HEK293 (cell line): Measurements from ENCODE around the gene UBASH3B.

Experiments
- CTCF ChIA-PET: fragments of 350-600 bp; formaldehyde crosslinking; extraction: SDS; loops from one replicate; lab custom pipeline; 2021; ENCODE audit warnings: antibody characterized with exemption; lab: Yijun Ruan, JAX
- POLR2A ChIA-PET: fragments of 300-600 bp; formaldehyde crosslinking; extraction: SDS; loops from one replicate; lab custom pipeline; 2020; ENCODE audit warnings: antibody characterized with exemption, inconsistent platforms; lab: Yijun Ruan, JAX
- H3K27ac ChIP-seq: fragments of 200-500 bp; sonication (Bioruptor generic); 2 replicates; pipeline ENCODE4 v1.5.1; 2014; ENCODE audit warnings: low read depth, low read length, control low read depth, inconsistent platforms; ENCODE audit errors: extremely low read depth
- H3K36me3 ChIP-seq, 2 experiments: fragments of 200-500 bp in 1 of 2; sonication (Bioruptor generic) in 1 of 2; 1 replicate in 1 of 2; 2 replicates in 1 of 2; pipeline ENCODE4 v1.5.1; 2014 to 2017; ENCODE audit warnings: inconsistent platforms in 2 of 2, low read length in 2 of 2; ENCODE audit not compliant: control insufficient read depth in 2 of 2, insufficient read depth in 1 of 2
- H3K4me1 ChIP-seq: fragments of 200-500 bp; sonication (Bioruptor generic); 2 replicates; pipeline ENCODE4 v1.5.1; 2014; ENCODE audit warnings: mild to moderate bottlenecking, low read length, inconsistent platforms; ENCODE audit not compliant: control insufficient read depth, insufficient read depth
- H3K4me3 ChIP-seq: 2 replicates; pipeline ENCODE4 v1.5.1; 2011; ENCODE audit warnings: low read depth, mild to moderate bottlenecking, control low read depth, low read length, moderate library complexity
- H3K9me3 ChIP-seq: fragments of 200-500 bp; sonication (Bioruptor generic); 2 replicates; pipeline ENCODE4 v1.5.1; 2014; ENCODE audit warnings: low read depth, low read length, inconsistent platforms; ENCODE audit not compliant: control insufficient read depth, insufficient read depth
- BCL11B ChIP-seq: fragments of 450-650 bp; formaldehyde crosslinking; IDR thresholded peaks from 2 replicates; pipeline ENCODE4 v1.5.1; 2016; ENCODE audit warnings: low read depth, missing biosample characterization, missing genetic modification characterization
- EGR2 ChIP-seq: fragments of 450-650 bp; formaldehyde crosslinking; IDR thresholded peaks from 2 replicates; pipeline ENCODE4 v1.5.1; 2016; ENCODE audit warnings: low read depth, missing biosample characterization, missing genetic modification characterization
- GLI2 ChIP-seq: fragments of 450-650 bp; formaldehyde crosslinking; IDR thresholded peaks from 2 replicates; pipeline ENCODE4; 2017; ENCODE audit warnings: missing biosample characterization, missing genetic modification characterization, low read depth, borderline replicate concordance
- GLI4 ChIP-seq: fragments of 450-650 bp; formaldehyde crosslinking; IDR thresholded peaks from 2 replicates; pipeline ENCODE4 v1.5.1; 2016; ENCODE audit warnings: missing biosample characterization, missing genetic modification characterization
- HOXC10 ChIP-seq: sonication (generic); formaldehyde crosslinking; IDR thresholded peaks from 2 replicates; pipeline ENCODE4 v1.8.1; 2023; ENCODE audit warnings: mild to moderate bottlenecking, missing genetic modification reagents
- KLF7 ChIP-seq: fragments of 450-650 bp; formaldehyde crosslinking; IDR thresholded peaks from 2 replicates; pipeline ENCODE4 v1.5.1; 2016; ENCODE audit warnings: missing biosample characterization, missing genetic modification characterization, borderline replicate concordance
- REST ChIP-seq: fragments of 450-650 bp; formaldehyde crosslinking; IDR thresholded peaks from 2 replicates; pipeline ENCODE4 v1.5.1; 2016; ENCODE audit warnings: missing biosample characterization, missing genetic modification characterization
- TSHZ1 ChIP-seq: fragments of 450-650 bp; formaldehyde crosslinking; IDR thresholded peaks from 2 replicates; pipeline ENCODE4 v1.5.1; 2016; ENCODE audit warnings: missing biosample characterization, missing genetic modification characterization, borderline replicate concordance
- YY2 ChIP-seq: fragments of 450-650 bp; formaldehyde crosslinking; IDR thresholded peaks from 2 replicates; pipeline ENCODE4 v1.5.1; 2016; ENCODE audit warnings: missing biosample characterization, missing genetic modification characterization
- ZBTB17 ChIP-seq: fragments of 450-650 bp; formaldehyde crosslinking; IDR thresholded peaks from 2 replicates; pipeline ENCODE4 v1.5.1; 2016; ENCODE audit warnings: missing biosample characterization, missing genetic modification characterization
- ZBTB48 ChIP-seq: fragments of 450-650 bp; formaldehyde crosslinking; IDR thresholded peaks from 2 replicates; pipeline ENCODE4 v1.5.1; 2016; ENCODE audit warnings: missing biosample characterization, missing genetic modification characterization
- ZNF112 ChIP-seq: fragments of 450-650 bp; formaldehyde crosslinking; IDR thresholded peaks from 2 replicates; pipeline ENCODE4 v1.5.0; 2017; ENCODE audit warnings: missing biosample characterization, missing genetic modification characterization
- ZNF132 ChIP-seq: fragments of 450-650 bp; formaldehyde crosslinking; IDR thresholded peaks from 2 replicates; pipeline ENCODE4 v1.5.1; 2017; ENCODE audit warnings: missing biosample characterization, missing genetic modification characterization, borderline replicate concordance
- ZNF155 ChIP-seq: fragments of 450-650 bp; formaldehyde crosslinking; IDR thresholded peaks from 2 replicates; pipeline ENCODE4 v1.5.1; 2016; ENCODE audit warnings: missing biosample characterization, missing genetic modification characterization
- ZNF175 ChIP-seq: fragments of 450-650 bp; formaldehyde crosslinking; IDR thresholded peaks from 2 replicates; pipeline ENCODE4 v1.5.1; 2016; ENCODE audit warnings: missing biosample characterization, missing genetic modification characterization
- ZNF2 ChIP-seq: fragments of 450-650 bp; formaldehyde crosslinking; IDR thresholded peaks from 2 replicates; pipeline ENCODE4 v1.5.1; 2016; ENCODE audit warnings: missing biosample characterization, missing genetic modification characterization
- ZNF292 ChIP-seq: fragments of 450-650 bp; formaldehyde crosslinking; IDR thresholded peaks from 2 replicates; pipeline ENCODE4 v1.5.1; 2016; ENCODE audit warnings: low read depth, missing biosample characterization, missing genetic modification characterization, borderline replicate concordance
- ZNF366 ChIP-seq: fragments of 450-650 bp; formaldehyde crosslinking; conservative IDR thresholded peaks from 2 replicates; pipeline ENCODE4 v1.5.1; 2016; ENCODE audit warnings: missing biosample characterization, missing genetic modification characterization
- ZNF521 ChIP-seq: fragments of 450-650 bp; formaldehyde crosslinking; IDR thresholded peaks from 2 replicates; pipeline ENCODE4 v1.5.1; 2017; ENCODE audit warnings: missing biosample characterization, mild to moderate bottlenecking, missing genetic modification characterization
- ZNF555 ChIP-seq: fragments of 450-650 bp; formaldehyde crosslinking; conservative IDR thresholded peaks from 2 replicates; pipeline ENCODE4 v1.5.1; 2017; ENCODE audit warnings: missing biosample characterization, mild to moderate bottlenecking, missing genetic modification characterization, inconsistent platforms
- ZNF571 ChIP-seq: fragments of 450-650 bp; formaldehyde crosslinking; IDR thresholded peaks from 2 replicates; pipeline ENCODE4 v1.5.0; 2017; ENCODE audit warnings: missing biosample characterization, missing genetic modification characterization
- ZNF600 ChIP-seq: fragments of 450-650 bp; formaldehyde crosslinking; IDR thresholded peaks from 2 replicates; pipeline ENCODE4 v1.5.1; 2016; ENCODE audit warnings: missing biosample characterization, missing genetic modification characterization
- ZNF664 ChIP-seq: fragments of 450-650 bp; formaldehyde crosslinking; IDR thresholded peaks from 2 replicates; pipeline ENCODE4 v1.5.1; 2016; ENCODE audit warnings: missing biosample characterization, missing genetic modification characterization
- ZNF704 ChIP-seq: fragments of 450-650 bp; formaldehyde crosslinking; IDR thresholded peaks from 2 replicates; pipeline ENCODE4 v1.5.1; 2016; ENCODE audit warnings: missing biosample characterization, missing genetic modification characterization
- ZNF768 ChIP-seq: fragments of 450-650 bp; formaldehyde crosslinking; IDR thresholded peaks from 2 replicates; pipeline ENCODE4 v1.5.1; 2018; ENCODE audit warnings: missing biosample characterization, mild to moderate bottlenecking, missing genetic modification characterization
- ZSCAN23 ChIP-seq: fragments of 450-650 bp; formaldehyde crosslinking; IDR thresholded peaks from 2 replicates; pipeline ENCODE4 v1.5.1; 2016; ENCODE audit warnings: missing biosample characterization, missing genetic modification characterization
- ZXDB ChIP-seq: fragments of 450-650 bp; formaldehyde crosslinking; IDR thresholded peaks from 2 replicates; pipeline ENCODE4 v1.5.1; 2016; ENCODE audit warnings: missing biosample characterization, missing genetic modification characterization

Gene UBASH3B

GRCh38 chr11:122836916-122837315 lies 181.4 kb downstream of the UBASH3B start:
- CTCF ChIA-PET = interaction anchor here (1.7 kb wide), 1 partner anchor 16 kb away, joined by 7 read pairs; no protein-coding TSS in a partner anchor
- Histone ChIP-seq H3K36me3 (no peaks in the 10 kb centered on the region), H3K9me3 (no peaks in the 10 kb centered on the region), H3K27ac (no peak overlapping the region)
- no peak for TF ChIP-seq ZNF2 (tag by site-specific recombination)
- no peak for TF ChIP-seq BCL11B
- TF ChIP-seq REST (tag by site-specific recombination) = no peak
- no peak for TF ChIP-seq ZBTB48 (tag by site-specific recombination)
- TF ChIP-seq GLI4 = no peak
- TF ChIP-seq ZNF292 (tag by site-specific recombination) = no peak
- TF ChIP-seq TSHZ1 (tag by site-specific recombination) = no peak
- TF ChIP-seq ZNF521 = no peak
- no peak for TF ChIP-seq ZNF132
- TF ChIP-seq, all 188 proteins: peak for 0
- POLR2A ChIA-PET = no interaction called here
- Histone ChIP-seq H3K4me1 (no peaks in the 10 kb centered on the region), H3K4me3 (no peak overlapping the region)

- CTCF ChIA-PET = interaction anchor here (1.1 kb wide), 1 partner anchor 41 kb away, joined by 4 read pairs; no protein-coding TSS in a partner anchor
- H3K4me3 ChIP-seq = no peak overlapping the region
- no peak overlapping the region for H3K27ac ChIP-seq
- H3K9me3 ChIP-seq = no peaks in the 10 kb centered on the region
- POLR2A ChIA-PET = no interaction called here
- no peaks in the 10 kb centered on the region for H3K4me1 ChIP-seq
- no peaks in the 10 kb centered on the region for H3K36me3 ChIP-seq
- TF ChIP-seq GLI2 (no peak), ZNF175 (tag by site-specific recombination) (no peak), ZNF555 (tag by site-specific recombination) (no peak), ZNF366 (tag by site-specific recombination) (peak; percentile 90), YY2 (tag by site-specific recombination) (no peak), ZNF112 (tag by site-specific recombination) (no peak), ZXDB (tag by site-specific recombination) (no peak), ZSCAN23 (tag by site-specific recombination) (no peak), ZNF664 (tag by site-specific recombination) (no peak), ZNF600 (tag by site-specific recombination) (no peak), KLF7 (tag by site-specific recombination) (no peak), ZBTB17 (tag by site-specific recombination) (peak; percentile 86), ZNF571 (no peak), EGR2 (tag by site-specific recombination) (peak; percentile 96), ZNF704 (tag by site-specific recombination) (no peak), ZNF155 (tag by site-specific recombination) (no peak), ZNF768 (tag by site-specific recombination) (no peak), HOXC10 (CRISPR knock-in tag) (no peak)
Measured at GRCh38 chr11:122837528-122838346, 182.2 kb downstream of the UBASH3B start.
